GM18951 (cell line): Measurements from ENCODE around the gene IPO5.

Experiments
- POLR2A ChIP-seq: IDR thresholded peaks from 4 replicates; pipeline ENCODE4 v1.6.1; 2011; ENCODE audit warnings: mild to moderate bottlenecking; ENCODE audit not compliant: insufficient read length, insufficient read depth; ENCODE audit errors: extremely low read depth
- in situ Hi-C: fragments of 300-500 bp; cut with MboI; formaldehyde crosslinking; loops from one replicate; pipeline ENCODE4 v1.12.0; 2022; ENCODE audit warnings: low sequenced_read_pairs, mixed read lengths, inconsistent platforms; ENCODE audit not compliant: unreplicated experiment

IPO5 gene

GRCh38 chr13:97967948-97968347, 14.5 kb downstream of the IPO5 start:
- no peak for TF ChIP-seq POLR2A
- in situ Hi-C loops = no loop called here

- in situ Hi-C loops = no loop called here
- TF ChIP-seq POLR2A = no peak
Observed at GRCh38 chr13:97971519-97971918, 18.0 kb downstream of the IPO5 start.

GRCh38 chr13:97974773-97975172, 21.3 kb downstream of the IPO5 start:
- in situ Hi-C loops = no loop called here
- no peak for TF ChIP-seq POLR2A

GRCh38 chr13:97975280-97975847, 21.9 kb downstream of the IPO5 start:
- no peak for TF ChIP-seq POLR2A
- in situ Hi-C loops = no loop called here

- TF ChIP-seq POLR2A = peak; percentile 87
- in situ Hi-C loops = no loop called here
Observed at GRCh38 chr13:97975848-97976609, 22.6 kb downstream of the IPO5 start.

GRCh38 chr13:97976610-97977521, 23.4 kb downstream of the IPO5 start:
- in situ Hi-C loops = no loop called here
- peak; percentile 34 for TF ChIP-seq POLR2A

GRCh38 chr13:97977982-97978381, 24.5 kb downstream of the IPO5 start:
- in situ Hi-C loops = no loop called here
- no peak for TF ChIP-seq POLR2A

- no peak for TF ChIP-seq POLR2A
- in situ Hi-C loops = no loop called here
Observed at GRCh38 chr13:97978651-97979050, 25.2 kb downstream of the IPO5 start.

- no peak for TF ChIP-seq POLR2A
- in situ Hi-C loops = no loop called here
Observed at GRCh38 chr13:97979051-97979450, 25.6 kb downstream of the IPO5 start.

- no peak for TF ChIP-seq POLR2A
- in situ Hi-C loops = no loop called here
Observed at GRCh38 chr13:97979556-97979955, 26.1 kb downstream of the IPO5 start.

GRCh38 chr13:97982286-97982685, 28.8 kb downstream of the IPO5 start:
- in situ Hi-C loops = no loop called here
- TF ChIP-seq POLR2A = no peak

GRCh38 chr13:97986835-97987234, 33.4 kb downstream of the IPO5 start:
- TF ChIP-seq POLR2A = no peak
- in situ Hi-C loops = no loop called here

- no peak for TF ChIP-seq POLR2A
- in situ Hi-C loops = no loop called here
Observed at GRCh38 chr13:97999653-98000052, 46.2 kb downstream of the IPO5 start.
